Measurements from ENCODE around the gene CALHM2. TPM values are rescaled to one million over a fixed set of nuclear protein-coding genes. Genes with fewer than 3 reads are reported as not detected.

CALHM2 gene
- total RNA-seq (2021) (1.8 to 2.4 TPM (median 1.9 TPM) in 3 replicates), Bru-seq, nascent RNA (percentile 31 among the genes with signal in this experiment)
- long read RNA-seq, experiment 1, partial matches to known transcripts = 2 of 8 reads
- long read RNA-seq, experiment 1, other reads (novel, unspliced or antisense) = 4 of 8 reads
- long read RNA-seq, experiment 2, partial matches to known transcripts = 0 of 1 reads
- long read RNA-seq, experiment 2, other reads (novel, unspliced or antisense) = 1 of 1 reads
- long read RNA-seq, experiment 3 = 0 reads

- Mint-ChIP-seq H3K36me3 (peaks cover 7% of the 10 kb centered on the region; the same call in 1 of the 2 replicates), H3K9me3 (no peaks in the 10 kb centered on the region), H3K4me1 (peaks cover 7% of the 10 kb centered on the region; the same call in 1 of the 2 replicates), H3K27ac (no peak within 1 kb of the TSS), H3K27me3 (ENCODE audit: low read depth) (no peaks in the 10 kb centered on the region), H3K4me3 (peak within 1 kb of the TSS; percentile 68)
- ChIA-PET CTCF (interaction anchor here (0.9 to 5.7 kb wide), 8 partner anchors 19 to 141 kb away, joined by 3 to 49 read pairs (median 5); no protein-coding TSS in a partner anchor), POLR2A (interaction anchor here (1.7 kb wide), 1 partner anchor 24 kb away, joined by 4 read pairs; no protein-coding TSS in a partner anchor)
- ATAC-seq (peak; percentile 71), DNase-seq (ENCODE audit: low spot score) (peak; percentile 60)
- TF ChIP-seq USF2 (CRISPR knock-in tag; IDR thresholded peaks at IDR 0.05) (no peak), PRDM15 (CRISPR knock-in tag; IDR thresholded peaks at IDR 0.05) (peak; percentile 19), HMGXB4 (CRISPR knock-in tag; IDR thresholded peaks at IDR 0.05) (peak; percentile 35; the same call in 1 of the 2 replicates)
Measured at GRCh38 chr10:103451831-103452505, at the start of gene CALHM2. TSS of gene CALHM2 (minus strand) at chr10:103452370. CDS start at chr10:103449941, 2,429 bp downstream.

- H3K4me1 Mint-ChIP-seq = 0 out of 2 replicates have a peak, but pooled peaks cover 4% of the 10 kb centered on the region
- no peaks in the 10 kb centered on the region for H3K9me3 Mint-ChIP-seq
- H3K36me3 Mint-ChIP-seq = no peaks in the 10 kb centered on the region
- H3K27me3 Mint-ChIP-seq (ENCODE audit: low read depth) = peaks cover 28% of the 10 kb centered on the region
- POLR2A ChIA-PET = interaction anchor here (0.5 kb wide), 1 partner anchor 58 kb away, joined by 3 read pairs; no protein-coding TSS in a partner anchor
- no peak for DNase-seq (ENCODE audit: low spot score)
- no peak for ATAC-seq
- CTCF ChIA-PET = interaction anchor here (1.2 to 1.5 kb wide), 3 partner anchors 8 to 25 kb away, joined by 3 to 5 read pairs (median 4); no protein-coding TSS in a partner anchor
- TF ChIP-seq ZNF281 (CRISPR knock-in tag; IDR thresholded peaks at IDR 0.05) = no peak
- TF ChIP-seq IRF2 (CRISPR knock-in tag; IDR thresholded peaks at IDR 0.05; ENCODE audit: borderline replicate concordance, low read depth) = no peak
- TF ChIP-seq ATF3 (CRISPR knock-in tag; conservative IDR thresholded peaks at IDR 0.05) = no peak
- no peak for TF ChIP-seq SP1 (CRISPR knock-in tag; conservative IDR thresholded peaks at IDR 0.05)
- TF ChIP-seq ZNF532 (CRISPR knock-in tag; IDR thresholded peaks at IDR 0.05; ENCODE audit: borderline replicate concordance) = no peak
- H3K27ac Mint-ChIP-seq = no peak overlapping the region
- no peak overlapping the region for H3K4me3 Mint-ChIP-seq
Measured at GRCh38 chr10:103501186-103501585, 49.0 kb upstream of the CALHM2 start.
